Left colon (tissue), 2 donors: Measurements from ENCODE around the gene PPARD. TPM values are rescaled to one million over a fixed set of nuclear protein-coding genes. Genes with fewer than 3 reads are reported as not detected.
"Not testable (repeated sequence)": the region's sequence is repeated elsewhere in the genome, so short reads cannot be mapped to it uniquely, and the experiment has no call there.

ENCODE experiments used
- ATAC-seq: fragments of 200-7000 bp; cut with Tn5 transposase; one replicate; pipeline ENCODE4 v1.9.1; 2020; ENCODE audit warnings: mild to moderate bottlenecking, moderate library complexity
- DNase-seq, 2 donors: peaks; one replicate each; pipeline ENCODE4 v3.0.0-alpha.2; 2020
- intact Hi-C, 2 donors: fragments of 100-400 bp; cut with DNase I in 1 of 2; cut with micrococcal nuclease in 1 of 2; formaldehyde crosslinking; loops; one replicate each; pipeline versions ENCODE4 v1.11.2 to v1.14.0; 2022; cut with DNase I, micrococcal nuclease
- long read RNA-seq: library from polyadenylated mRNA; unstranded; transcript quantifications from one replicate; pipeline ENCODE4 v2.0.0, GENCODE V29; 2021
- total RNA-seq, 2 donors: library from RNA; stranded (reverse); fragmentation: NEBNext Ultra II Directional; extraction: Animal tissue kit (Norgen Biotek cat#: 25700); gene quantifications; one replicate each; pipeline ENCODE4 v1.2.1, GENCODE V29; 2021
- donor health status: DM: no; HTN: no; CAD: no.
- donor health status: DM: yes; HTN: yes; CAD: no.

The PPARD gene
- total RNA-seq = 10 to 100 TPM; 36.0 to 68.0 TPM
- long read RNA-seq, partial matches to known transcripts = 3 of 12 reads
- long read RNA-seq, other reads (novel, unspliced or antisense) = 9 of 12 reads

- intact Hi-C loops = loop anchor here (1.0 to 10.0 kb wide), 2 partner anchors 92 to 107 kb away; no protein-coding TSS in a partner anchor
- ATAC-seq = peak; percentile 99
- DNase-seq = peak; percentile 97 to 98
These were observed at the start of gene PPARD for GRCh38 chr6:35342258-35343091. Gene PPARD (plus strand): TSS chr6:35342558. CDS start chr6:35411088, 68,530 bp downstream.

- intact Hi-C loops = no loop called here
- DNase-seq (no peak), ATAC-seq (no peak)
These were observed 48.7 kb upstream of the PPARD start for GRCh38 chr6:35293681-35294080.

GRCh38 chr6:35294308-35294945 is 47.9 kb upstream of the PPARD start:
- ATAC-seq = peak; percentile 50
- intact Hi-C loops = no loop called here
- DNase-seq = peak in 1 of 2 donors; percentile 46

- no peak for DNase-seq
- intact Hi-C loops = no loop called here
- no peak for ATAC-seq
These were observed 47.3 kb upstream of the PPARD start for GRCh38 chr6:35295036-35295435.

GRCh38 chr6:35295521-35296315 is 46.6 kb upstream of the PPARD start:
- intact Hi-C loops = no loop called here
- DNase-seq (no peak), ATAC-seq (no peak)

- DNase-seq (no peak), ATAC-seq (no peak)
- intact Hi-C loops = no loop called here
These were observed 45.3 kb upstream of the PPARD start for GRCh38 chr6:35296931-35297600.

- DNase-seq = peak; percentile 85 to 90
- peak; percentile 95 for ATAC-seq
- intact Hi-C loops = no loop called here
These were observed 44.5 kb upstream of the PPARD start, which contains the start of gene DEF6 for GRCh38 chr6:35297601-35298481. Gene DEF6 (plus strand): TSS chr6:35297818. CDS start chr6:35297857, 39 bp downstream.

- DNase-seq = no peak
- intact Hi-C loops = no loop called here
- ATAC-seq = no peak
These were observed 43.7 kb upstream of the PPARD start for GRCh38 chr6:35298625-35299140.

GRCh38 chr6:35299674-35300073 is 42.7 kb upstream of the PPARD start:
- DNase-seq (peak; percentile 47 to 69), ATAC-seq (no peak)
- intact Hi-C loops = no loop called here

GRCh38 chr6:35300848-35301247 is 41.5 kb upstream of the PPARD start:
- DNase-seq (no peak), ATAC-seq (no peak)
- intact Hi-C loops = no loop called here

- DNase-seq (peak; percentile 77 to 84), ATAC-seq (peak; percentile 95)
- intact Hi-C loops = no loop called here
These were observed 39.6 kb upstream of the PPARD start for GRCh38 chr6:35302604-35303241.

- DNase-seq (no peak), ATAC-seq (no peak)
- intact Hi-C loops = no loop called here
These were observed 38.1 kb upstream of the PPARD start for GRCh38 chr6:35304299-35304698.

- ATAC-seq (no peak), DNase-seq (no peak)
- intact Hi-C loops = no loop called here
These were observed 37.2 kb upstream of the PPARD start for GRCh38 chr6:35305117-35305516.

GRCh38 chr6:35307138-35307537 is 35.2 kb upstream of the PPARD start:
- ATAC-seq, intact Hi-C loops, DNase-seq: not testable (repeated sequence)

- ATAC-seq, intact Hi-C loops, DNase-seq: not testable (repeated sequence)
These were observed 33.8 kb upstream of the PPARD start for GRCh38 chr6:35308543-35308942.

- intact Hi-C loops = no loop called here
- ATAC-seq (no peak), DNase-seq (no peak)
These were observed 32.6 kb upstream of the PPARD start for GRCh38 chr6:35309611-35310264.
